Caco-2 (cell line): Measurements from ENCODE around the gene BCL2L13. TPM values are rescaled to one million over a fixed set of nuclear protein-coding genes. Genes with fewer than 3 reads are reported as not detected.

ENCODE experiments used
- BruUV-seq: library from RNA; stranded (reverse); fragments of 400-500 nt; replicated peaks from 2 replicates; lab custom pipeline; 2021; lab: Mats Ljungman, UMichigan
- CTCF ChIA-PET: fragments of 300-600 bp; sonication (Branson Sonifier 250); formaldehyde crosslinking; loops from one replicate; lab custom pipeline; 2022; ENCODE audit warnings: antibody characterized with exemption; lab: Charles Lee
- POLR2A ChIA-PET: fragments of 300-600 bp; sonication (Branson Sonifier 250); formaldehyde crosslinking; loops from one replicate; lab custom pipeline; 2022; ENCODE audit warnings: antibody characterized with exemption; lab: Charles Lee
- DNase-seq, 2 experiments: peaks; one replicate each; pipeline versions ENCODE4 v3.0.0 to v3.0.0-alpha.2; 2020 to 2022
- H3K27me3 ChIP-seq: replicated peaks from 2 replicates; pipeline ENCODE4 v1.6.0; 2011; ENCODE audit warnings: low read length; ENCODE audit not compliant: control insufficient read depth, insufficient read depth
- H3K36me3 ChIP-seq: 2 replicates; pipeline ENCODE4 v1.5.1; 2011; ENCODE audit warnings: low read length; ENCODE audit not compliant: control insufficient read depth, insufficient read depth
- H3K4me1 ChIP-seq: fragments of 250-450 bp; sonication (Bioruptor Pico); 2 replicates; pipeline ENCODE4 v1.5.1; 2020; ENCODE audit warnings: mild to moderate bottlenecking
- H3K4me3 ChIP-seq: 2 replicates; pipeline ENCODE4 v1.5.1; 2011; ENCODE audit warnings: low read depth, mild to moderate bottlenecking, control low read depth, low read length
- H3K9me3 ChIP-seq: fragments of 250-450 bp; sonication (Bioruptor Pico); 2 replicates; pipeline ENCODE4 v1.5.1; 2020; ENCODE audit warnings: mild to moderate bottlenecking, moderate library complexity
- H3K27ac Mint-ChIP-seq: one replicate; pipeline ENCODE4 v1.8.0; 2022; ENCODE audit warnings: mixed read lengths; ENCODE audit not compliant: unreplicated experiment
- H3K27me3 Mint-ChIP-seq: one replicate; pipeline ENCODE4 v1.8.0; 2022; ENCODE audit warnings: mixed read lengths; ENCODE audit not compliant: insufficient read depth, unreplicated experiment
- H3K36me3 Mint-ChIP-seq: one replicate; pipeline ENCODE4 v1.8.0; 2022; ENCODE audit warnings: mild to moderate bottlenecking, mixed read lengths; ENCODE audit not compliant: insufficient read depth, unreplicated experiment
- H3K4me1 Mint-ChIP-seq: one replicate; pipeline ENCODE4 v1.8.0; 2022; ENCODE audit warnings: low read depth, mixed read lengths; ENCODE audit not compliant: unreplicated experiment
- H3K4me3 Mint-ChIP-seq: one replicate; pipeline ENCODE4 v1.8.0; 2022; ENCODE audit warnings: mild to moderate bottlenecking, moderate library complexity, mixed read lengths; ENCODE audit not compliant: unreplicated experiment
- H3K9me3 Mint-ChIP-seq: one replicate; pipeline ENCODE4 v1.8.0; 2022; ENCODE audit warnings: mixed read lengths; ENCODE audit not compliant: unreplicated experiment
- CTCF ChIP-seq, 2 experiments: fragments of 200-600 bp in 1 of 2; IDR thresholded peaks; 1 replicate in 1 of 2; 2 replicates in 1 of 2; pipeline versions ENCODE4 v1.5.1 to v1.8.0; 2011 to 2022; ENCODE audit warnings: antibody characterized with exemption in 1 of 2, control low read depth in 1 of 2, inconsistent platforms in 1 of 2, low read depth in 1 of 2, low read length in 1 of 2, mild to moderate bottlenecking in 1 of 2, moderate library complexity in 1 of 2; ENCODE audit not compliant: insufficient read depth in 1 of 2, severe bottlenecking in 1 of 2, unreplicated experiment in 1 of 2
- intact Hi-C: fragments of 100-400 bp; cut with micrococcal nuclease; formaldehyde crosslinking; loops from one replicate; pipeline ENCODE4 v1.10.0; 2022; ENCODE audit not compliant: unreplicated experiment
- total RNA-seq: library from RNA; stranded (reverse); gene quantifications from 2 replicates; pipeline ENCODE4 v1.2.3, GENCODE V29; 2022

The BCL2L13 gene
- total RNA-seq, 1 experiment from 2014 or later: 34.3 TPM

- H3K4me3 ChIP-seq: no peak overlapping the region
- DNase-seq: no peak
- H3K27ac Mint-ChIP-seq: peak overlapping the region; percentile 58
- no peaks in the 10 kb centered on the region for H3K9me3 ChIP-seq
- no peak overlapping the region for H3K4me3 Mint-ChIP-seq
- no peaks in the 10 kb centered on the region for H3K9me3 Mint-ChIP-seq
- ChIA-PET POLR2A (no interaction called here), CTCF (no interaction called here)
- BruUV-seq: no TSS peak
- no peaks in the 10 kb centered on the region for H3K27me3 Mint-ChIP-seq
- H3K27me3 ChIP-seq: no peaks in the 10 kb centered on the region
- no peaks in the 10 kb centered on the region for H3K4me1 ChIP-seq
- peaks cover 8% of the 10 kb centered on the region for H3K4me1 Mint-ChIP-seq
- intact Hi-C loops: no loop called here
- no peak for TF ChIP-seq CTCF (IDR thresholded peaks at IDR 0.05; ENCODE audit: insufficient read depth in 1 of 2, low read depth in 1 of 2, low read length in 1 of 2, severe bottlenecking in 1 of 2, unreplicated experiment in 1 of 2)
- H3K36me3 Mint-ChIP-seq: peaks cover 13% of the 10 kb centered on the region
- no peaks in the 10 kb centered on the region for H3K36me3 ChIP-seq
These were observed 68.4 kb downstream of the BCL2L13 start for GRCh38 chr22:17706947-17707346.

GRCh38 chr22:17707526-17707925, 69.0 kb downstream of the BCL2L13 start:
- ChIA-PET POLR2A (no interaction called here), CTCF (no interaction called here)
- no TSS peak for BruUV-seq
- no peak for DNase-seq
- no peak for TF ChIP-seq CTCF (IDR thresholded peaks at IDR 0.05; ENCODE audit: insufficient read depth in 1 of 2, low read depth in 1 of 2, low read length in 1 of 2, severe bottlenecking in 1 of 2, unreplicated experiment in 1 of 2)
- Histone ChIP-seq H3K27me3 (no peaks in the 10 kb centered on the region), H3K4me3 (no peak overlapping the region), H3K4me1 (no peaks in the 10 kb centered on the region), H3K9me3 (no peaks in the 10 kb centered on the region), H3K36me3 (no peaks in the 10 kb centered on the region)
- H3K27ac Mint-ChIP-seq: no peak overlapping the region
- peaks cover 13% of the 10 kb centered on the region for H3K36me3 Mint-ChIP-seq
- H3K4me1 Mint-ChIP-seq: peaks cover 8% of the 10 kb centered on the region
- no peak overlapping the region for H3K4me3 Mint-ChIP-seq
- no peaks in the 10 kb centered on the region for H3K27me3 Mint-ChIP-seq
- intact Hi-C loops: no loop called here
- no peaks in the 10 kb centered on the region for H3K9me3 Mint-ChIP-seq

- Histone ChIP-seq H3K4me3 (no peak overlapping the region), H3K4me1 (no peaks in the 10 kb centered on the region), H3K9me3 (no peaks in the 10 kb centered on the region), H3K27me3 (no peaks in the 10 kb centered on the region), H3K36me3 (no peaks in the 10 kb centered on the region)
- no peak overlapping the region for H3K4me3 Mint-ChIP-seq
- no peaks in the 10 kb centered on the region for H3K27me3 Mint-ChIP-seq
- no peak overlapping the region for H3K27ac Mint-ChIP-seq
- no peak for DNase-seq
- TF ChIP-seq CTCF (IDR thresholded peaks at IDR 0.05; ENCODE audit: insufficient read depth in 1 of 2, low read depth in 1 of 2, low read length in 1 of 2, severe bottlenecking in 1 of 2, unreplicated experiment in 1 of 2): no peak
- H3K36me3 Mint-ChIP-seq: peaks cover 20% of the 10 kb centered on the region
- no peaks in the 10 kb centered on the region for H3K9me3 Mint-ChIP-seq
- CTCF ChIA-PET: no interaction called here
- no TSS peak for BruUV-seq
- H3K4me1 Mint-ChIP-seq: peaks cover 8% of the 10 kb centered on the region
- intact Hi-C loops: no loop called here
- POLR2A ChIA-PET: interaction anchor here (0.5 kb wide), 1 partner anchor 79 kb away, joined by 3 read pairs; no protein-coding TSS in a partner anchor
These were observed 71.5 kb downstream of the BCL2L13 start for GRCh38 chr22:17710023-17710422.
